GM18526 (cell line): ENCODE measurements around the gene SLC35F3.

Experiments
- POLR2A ChIP-seq: IDR thresholded peaks from 3 replicates; pipeline ENCODE4 v1.6.1; 2011; ENCODE audit not compliant: insufficient read length; ENCODE audit errors: extremely low read depth

The SLC35F3 gene

DNA sequence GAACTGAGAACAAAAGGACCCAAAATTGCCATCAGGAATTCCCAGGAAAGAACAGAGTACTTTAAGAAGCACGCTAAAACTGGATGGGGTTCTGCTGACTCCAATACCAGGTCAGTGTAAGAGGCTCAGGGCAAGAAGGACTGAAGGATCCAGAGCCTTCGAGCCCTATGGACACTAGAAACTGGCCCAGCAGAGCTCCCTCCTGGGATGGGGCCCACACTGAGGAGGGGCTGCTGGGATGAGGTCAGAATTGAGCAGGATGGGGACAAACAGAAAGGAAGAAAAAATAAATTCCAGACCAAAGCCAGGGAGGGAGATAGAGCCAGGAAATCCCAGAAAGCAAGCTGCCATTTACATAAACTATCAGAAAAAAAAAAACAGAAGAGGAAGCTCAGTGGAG is 246.4 kb downstream of the SLC35F3 start:
- TF ChIP-seq POLR2A: no peak

DNA sequence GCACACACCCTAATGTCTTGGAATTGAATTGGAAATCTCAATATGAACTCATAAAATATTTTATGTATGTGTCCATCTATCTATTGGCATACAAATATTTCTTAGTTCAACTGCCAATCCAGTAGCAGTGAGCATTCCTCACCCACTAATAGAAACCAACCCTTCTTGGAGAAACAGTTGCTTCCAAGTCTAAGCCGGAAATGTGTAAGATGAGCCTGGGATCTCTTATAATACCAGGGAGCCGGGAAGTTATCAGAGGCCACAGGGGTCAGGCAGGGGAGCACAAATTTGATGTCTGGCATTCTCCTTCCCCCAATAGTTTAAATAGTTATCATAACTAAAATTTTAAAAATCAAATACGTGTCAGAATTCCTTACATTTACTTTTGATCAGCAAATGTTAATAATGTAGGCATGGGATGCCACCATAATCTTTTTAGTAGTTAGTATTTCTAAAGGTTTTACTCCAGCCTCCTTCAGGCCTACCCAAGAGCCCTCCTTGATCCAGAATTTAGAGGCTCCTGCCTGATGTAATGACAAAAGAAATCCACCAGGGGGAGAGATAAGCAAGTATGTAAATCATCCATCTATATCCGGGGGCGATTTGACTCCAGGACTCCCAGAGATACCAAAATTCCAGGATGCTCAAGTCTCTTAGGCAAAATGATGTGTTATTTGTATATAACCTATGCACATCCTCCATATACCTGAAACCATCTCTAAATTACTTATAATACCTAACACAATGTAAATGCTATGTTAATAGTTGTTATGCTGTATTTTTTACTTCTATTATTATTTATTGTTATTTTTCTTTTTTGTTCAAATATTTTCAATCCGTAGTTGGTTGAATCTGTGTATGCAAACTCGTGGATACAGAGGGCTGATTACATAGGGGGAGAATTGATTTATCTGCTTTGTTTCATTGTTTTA is 250.1 kb downstream of the SLC35F3 start:
- no peak for TF ChIP-seq POLR2A

DNA sequence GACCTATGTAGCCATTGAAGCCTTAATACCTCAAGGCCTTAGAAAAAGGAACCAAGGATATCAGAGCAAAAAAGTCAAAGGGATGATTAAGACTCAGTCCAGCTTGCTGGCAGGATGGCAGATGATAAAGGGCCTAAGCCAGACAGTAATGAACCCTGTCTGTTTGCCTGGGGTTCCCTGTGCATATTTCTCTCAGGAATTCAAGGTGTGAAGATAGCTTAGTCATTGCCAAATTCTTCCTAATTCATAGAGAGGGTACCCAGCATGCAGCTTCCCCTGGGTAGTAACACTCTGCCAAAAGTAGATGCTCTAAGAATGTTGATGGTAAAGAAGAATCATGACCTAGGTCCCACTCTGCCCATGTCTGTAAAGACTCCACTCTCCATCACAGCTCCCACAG is 258.2 kb downstream of the SLC35F3 start:
- no peak for TF ChIP-seq POLR2A

DNA sequence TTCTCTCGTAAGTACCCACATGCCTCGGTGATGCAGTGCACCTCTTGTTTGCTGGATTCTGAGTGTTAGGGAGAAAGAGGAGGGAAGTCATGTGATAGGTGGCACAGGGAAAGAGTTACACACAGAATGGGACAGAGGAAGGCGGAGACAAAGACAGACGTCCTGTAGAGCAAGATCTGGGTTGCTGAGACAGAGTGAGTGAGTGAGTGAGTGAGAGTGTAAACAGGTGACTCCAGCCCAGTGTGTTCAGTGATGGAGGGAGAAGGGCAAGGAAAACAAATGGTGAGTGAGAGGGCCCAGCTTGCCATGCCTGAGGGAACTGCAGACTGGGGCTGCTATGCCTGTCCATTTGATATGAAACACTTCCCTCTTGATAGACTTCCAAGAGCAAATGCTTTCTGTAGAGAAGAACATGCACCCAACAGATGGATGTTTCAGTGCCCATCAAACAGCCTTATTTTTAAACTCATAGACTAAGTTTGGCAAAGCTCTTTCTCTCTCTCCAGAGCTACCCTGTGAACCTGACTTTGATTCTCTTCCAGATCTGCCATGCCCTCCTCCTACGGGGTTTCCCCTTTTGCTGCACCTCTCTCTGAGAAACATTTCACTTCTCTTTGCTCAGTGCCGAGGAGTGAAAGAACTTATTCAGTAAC is 258.9 kb downstream of the SLC35F3 start:
- no peak for TF ChIP-seq POLR2A

DNA sequence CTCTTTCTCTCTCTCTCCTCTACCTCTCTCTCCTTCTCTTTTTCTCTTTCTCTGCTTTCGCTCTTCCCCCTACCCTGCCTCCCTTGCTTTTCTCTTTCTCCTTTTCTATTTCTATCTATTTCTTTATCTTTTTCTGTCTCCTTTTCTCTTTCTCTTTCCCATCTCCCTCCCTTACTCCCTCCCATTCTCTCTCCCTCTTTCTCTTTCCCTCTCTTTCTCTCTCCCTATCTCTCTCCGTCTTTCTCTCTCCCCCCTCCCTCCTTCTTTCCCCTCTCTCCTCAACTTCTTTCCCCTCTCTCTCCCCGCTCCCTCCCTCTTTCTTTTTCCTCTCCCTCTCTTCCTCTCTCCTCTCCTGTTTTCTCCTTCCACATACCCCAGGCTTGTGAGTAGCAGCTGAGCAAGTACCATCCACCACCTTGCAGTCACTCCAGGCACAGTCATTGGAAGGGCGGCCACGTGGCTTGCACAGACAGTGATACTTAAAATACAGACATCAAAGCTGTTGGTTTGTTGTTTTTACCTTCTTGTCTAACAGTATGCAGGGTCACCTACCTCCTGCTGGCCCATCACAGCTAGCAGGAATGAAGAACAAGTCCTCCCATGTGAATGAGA is 259.7 kb downstream of the SLC35F3 start:
- TF ChIP-seq POLR2A: no peak

DNA sequence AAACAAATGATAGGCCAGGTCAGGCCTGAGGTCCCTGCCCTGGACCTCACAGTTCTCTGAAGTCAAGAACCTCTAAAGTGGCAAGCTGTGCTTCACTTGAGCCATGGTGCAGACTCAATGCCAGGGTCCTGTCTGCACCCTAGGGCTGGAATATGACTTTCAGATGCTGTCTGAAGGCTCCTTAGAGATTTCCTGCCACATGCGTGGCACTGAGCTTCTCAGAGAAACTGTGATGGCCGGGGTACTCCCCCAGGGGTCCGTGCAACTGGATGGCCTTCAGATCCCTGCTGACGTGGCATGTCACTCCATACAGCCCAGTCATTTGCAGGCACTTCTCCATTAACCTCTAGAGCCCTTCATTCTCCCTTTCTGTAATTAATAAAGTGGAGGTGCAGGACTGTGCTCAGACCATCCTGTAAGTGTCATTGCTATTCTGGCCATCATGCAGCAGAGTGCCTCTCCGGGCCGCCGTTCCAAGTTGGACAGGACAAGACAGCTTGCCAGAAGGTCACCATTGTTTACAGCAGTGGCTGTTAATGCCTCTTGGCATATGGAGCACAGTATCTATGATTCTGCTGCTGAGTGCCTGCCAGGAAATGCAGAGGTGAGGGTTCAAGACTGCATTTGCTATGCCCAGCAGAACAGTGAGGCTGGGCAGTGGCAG is 263.7 kb downstream of the SLC35F3 start:
- TF ChIP-seq POLR2A: no peak

DNA sequence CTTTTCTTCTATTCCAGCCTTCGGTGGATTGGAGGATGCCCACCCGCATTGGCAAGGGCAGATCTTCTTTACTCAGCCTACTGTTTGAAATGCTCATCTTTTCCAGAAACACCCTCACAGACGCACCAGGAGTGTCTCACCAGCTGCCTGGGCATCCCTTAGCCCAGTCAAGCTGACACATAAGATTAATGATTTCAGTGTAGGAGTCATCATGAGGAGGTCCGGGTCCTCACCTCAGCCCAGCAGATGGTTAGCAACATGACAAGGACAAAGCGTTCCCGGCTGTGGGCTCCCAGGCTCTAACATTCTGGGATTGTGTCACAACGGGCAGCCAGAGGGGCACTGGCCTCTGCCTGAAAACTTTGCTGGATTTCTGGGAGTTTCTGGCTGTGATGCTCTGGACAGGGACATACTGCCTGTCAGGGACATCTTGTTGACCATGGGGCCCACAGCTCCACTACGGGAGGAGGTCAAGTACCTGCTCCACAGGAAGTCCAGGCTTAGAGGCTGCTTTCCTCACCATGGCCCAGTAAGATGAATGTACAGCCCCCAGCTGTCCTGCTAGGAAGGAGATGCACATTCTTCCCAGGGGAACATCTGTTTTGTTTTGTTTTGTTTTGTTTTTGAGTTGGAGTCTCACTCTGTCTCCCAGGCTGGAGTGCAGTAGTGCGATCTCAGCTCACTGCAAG is 264.8 kb downstream of the SLC35F3 start:
- no peak for TF ChIP-seq POLR2A

DNA sequence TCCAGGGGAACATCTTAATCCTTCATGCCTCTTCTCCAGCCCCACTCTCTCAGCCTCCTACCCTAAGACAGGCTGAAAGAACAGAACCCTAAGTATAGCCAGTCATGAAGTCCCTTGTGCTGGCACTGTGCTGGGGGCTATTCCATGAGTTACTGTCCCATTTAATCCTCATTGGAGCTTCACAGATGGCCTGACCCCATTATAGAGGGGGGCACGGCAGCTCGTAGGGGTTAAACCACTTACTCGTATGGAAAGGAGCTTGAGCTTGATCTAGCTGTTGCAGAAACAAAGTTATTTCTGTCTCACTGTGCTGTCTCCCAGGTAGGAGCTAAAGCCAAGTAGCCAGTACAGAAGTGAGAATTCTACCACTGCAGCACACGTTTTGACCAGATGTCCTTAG is 265.6 kb downstream of the SLC35F3 start:
- no peak for TF ChIP-seq POLR2A

DNA sequence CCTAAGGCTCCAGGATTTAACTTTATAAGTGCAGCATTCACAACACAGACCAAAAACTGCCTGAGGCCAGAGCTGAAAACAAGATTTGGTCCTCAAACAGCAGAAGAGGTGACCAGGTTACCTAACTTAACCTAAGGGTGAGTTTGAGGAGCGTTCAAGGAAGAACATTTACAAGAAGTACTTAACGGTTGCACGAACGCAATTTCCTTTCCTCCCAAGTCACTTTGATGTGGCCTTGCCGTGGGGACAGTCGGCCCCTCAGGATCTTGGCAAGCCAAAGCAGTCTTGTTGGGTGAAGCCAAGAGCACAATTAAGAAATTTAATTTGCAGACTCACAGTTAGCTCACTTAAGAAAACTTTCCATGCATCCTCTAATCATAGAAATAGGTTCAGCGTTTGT is 266.1 kb downstream of the SLC35F3 start:
- TF ChIP-seq POLR2A: no peak

DNA sequence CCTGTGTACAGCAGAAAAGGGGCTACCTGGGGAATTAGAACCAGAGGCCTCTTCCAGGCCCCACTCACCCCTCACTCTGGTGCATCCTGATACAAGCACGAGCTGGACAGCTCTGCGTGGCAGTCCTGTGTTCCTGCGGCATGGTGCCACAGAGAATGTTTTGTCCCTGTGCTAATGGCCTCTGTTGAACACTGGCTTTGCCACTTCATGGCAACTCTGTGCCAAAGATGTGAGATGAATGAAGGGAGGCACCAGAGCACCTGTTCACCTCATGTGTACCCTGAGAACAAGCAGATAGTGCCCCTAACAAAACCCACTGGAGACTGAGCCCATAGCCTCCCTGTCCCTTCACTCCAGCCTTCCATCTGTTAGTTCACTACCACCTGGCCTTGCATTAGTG is 269.5 kb downstream of the SLC35F3 start:
- no peak for TF ChIP-seq POLR2A

DNA sequence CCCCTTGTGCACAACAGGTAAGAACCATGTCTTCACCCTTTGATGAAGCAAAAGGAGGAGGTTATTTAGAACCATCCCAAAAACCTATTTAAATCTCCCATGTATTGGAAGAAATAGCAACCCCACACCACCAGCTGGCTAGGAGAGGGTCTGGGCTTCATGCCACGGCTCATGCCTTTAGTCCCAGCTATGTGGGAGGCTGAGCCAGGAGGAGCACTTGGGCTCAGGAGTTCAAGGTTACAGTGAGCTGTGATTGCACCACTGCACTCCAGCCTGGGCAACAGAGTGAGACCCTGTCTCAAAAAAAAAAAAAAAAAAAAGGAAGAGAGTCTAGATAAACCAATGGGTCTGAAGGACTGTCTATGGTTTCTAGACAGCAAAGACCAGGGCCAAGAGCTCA is 270.9 kb downstream of the SLC35F3 start:
- TF ChIP-seq POLR2A: no peak

DNA sequence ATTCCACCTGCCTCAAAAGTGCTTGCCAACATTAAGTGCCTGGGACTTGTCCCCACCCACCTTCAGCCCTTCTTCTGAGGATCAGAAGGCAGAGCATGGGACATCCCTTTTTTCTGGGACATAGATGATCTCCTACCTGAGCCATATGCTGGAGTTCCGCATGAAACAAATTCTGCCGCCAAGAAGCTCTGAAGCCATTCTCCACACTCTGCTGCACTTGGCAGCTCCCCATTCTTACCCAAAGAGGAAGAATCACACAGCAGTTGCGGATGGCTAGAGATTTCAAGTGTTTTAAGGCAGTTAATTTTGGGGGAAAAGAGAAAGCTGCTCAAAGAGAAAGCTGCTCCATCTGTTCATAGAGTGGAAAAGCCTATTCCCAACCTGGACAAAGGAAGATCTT is 271.5 kb downstream of the SLC35F3 start:
- no peak for TF ChIP-seq POLR2A

DNA sequence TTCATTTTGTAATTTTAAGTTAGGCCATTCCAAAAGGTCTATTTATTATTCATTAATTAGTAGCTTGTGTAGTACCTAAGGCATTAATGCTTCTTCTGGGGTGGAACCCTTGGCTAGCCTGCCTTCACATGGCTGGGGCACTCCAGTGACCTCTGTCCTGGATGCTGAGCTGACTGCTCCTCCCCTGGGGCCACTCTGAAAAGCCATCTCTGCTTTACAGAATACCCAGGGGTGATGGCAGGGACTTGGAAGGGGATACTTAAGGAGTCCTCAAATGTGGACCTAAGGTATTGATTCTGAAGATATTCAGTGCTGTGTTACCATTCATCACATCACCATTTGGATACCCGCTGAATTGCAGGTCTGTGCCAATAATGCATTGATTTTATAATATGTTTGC is 281.0 kb downstream of the SLC35F3 start:
- no peak for TF ChIP-seq POLR2A

DNA sequence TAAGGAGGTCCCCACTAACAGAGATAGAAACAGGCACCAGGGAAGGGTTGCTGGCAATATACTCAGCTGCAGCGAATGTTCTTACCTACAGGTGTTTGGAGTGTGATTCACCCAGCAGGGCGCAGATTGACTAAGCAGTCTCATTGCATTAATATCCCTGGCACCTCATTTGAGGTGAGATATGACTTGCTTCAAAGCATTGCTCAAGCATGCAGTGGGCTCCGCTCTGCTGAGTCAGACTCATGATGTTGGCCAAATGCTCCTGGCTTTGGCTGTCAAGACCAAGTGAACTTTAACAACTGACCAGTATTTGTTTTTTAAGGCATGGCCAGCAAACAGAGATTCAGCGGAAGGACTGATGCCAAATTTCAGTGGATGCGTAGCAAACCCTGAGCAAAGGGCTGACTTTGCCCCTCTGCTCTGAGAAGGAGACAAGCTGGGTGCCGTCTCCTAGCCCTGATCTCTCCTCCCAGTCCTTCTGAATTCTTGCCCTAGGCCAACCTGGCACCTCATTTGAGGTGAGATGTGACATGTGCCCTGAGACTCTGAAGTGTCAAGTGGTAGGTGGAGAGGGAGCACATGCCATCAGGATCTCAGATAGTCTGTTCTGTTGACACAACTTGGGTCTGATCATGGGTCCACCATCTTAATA is 281.7 kb downstream of the SLC35F3 start:
- TF ChIP-seq POLR2A: no peak

DNA sequence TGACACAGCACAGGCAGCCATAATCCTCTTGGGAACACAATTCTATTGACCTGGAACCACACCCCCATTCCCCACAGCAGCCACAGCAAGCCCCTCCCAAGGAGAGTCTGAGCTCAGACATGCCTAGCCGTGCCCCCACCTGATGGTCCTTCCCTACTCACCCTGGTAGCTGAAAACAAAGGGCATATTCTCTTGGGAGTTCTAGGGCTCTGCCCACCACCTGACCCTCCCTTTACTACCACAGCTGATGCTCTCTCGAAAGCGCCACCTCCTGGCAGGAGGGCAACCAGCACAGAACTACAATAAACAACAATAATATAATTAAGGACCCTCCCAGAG is 283.9 kb downstream of the SLC35F3 start:
- TF ChIP-seq POLR2A: no peak

DNA sequence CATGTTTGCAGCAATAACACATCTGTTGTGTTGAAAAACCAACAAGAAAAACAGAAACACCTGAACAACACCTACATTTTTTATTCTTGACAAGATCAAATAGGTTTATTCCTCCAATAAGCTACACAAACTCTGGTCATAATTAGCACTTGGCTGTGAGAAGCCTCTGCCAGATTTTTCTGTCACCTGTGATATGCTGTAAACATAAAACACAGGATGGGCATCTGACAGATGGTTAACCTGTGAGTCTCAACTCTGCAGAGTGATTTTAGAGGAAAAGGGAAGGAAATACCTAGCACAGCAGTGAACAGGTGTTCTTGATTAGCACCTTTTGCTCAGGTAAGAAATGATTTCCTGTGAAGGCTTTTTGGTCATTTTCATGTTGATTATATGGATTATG is 293.4 kb downstream of the SLC35F3 start:
- no peak for TF ChIP-seq POLR2A
